ENCODE measurements around the gene LAIR1. TPM values are rescaled to one million over a fixed set of nuclear protein-coding genes. Genes with fewer than 3 reads are reported as not detected.

The LAIR1 gene
- polyA plus RNA-seq, 3 donors: 48.0 to 202 (median 73.8) TPM

GRCh38 chr19:54332149-54332548 is 32.6 kb downstream of the LAIR1 start:
- Histone ChIP-seq H3K4me3 (replicated peaks in 1 of 3; ENCODE audit: low read depth in 2 of 3, low read length in 3 of 3) (no peak overlapping the region), H2AFZ (ENCODE audit: insufficient read depth, low read depth, low read length, poor library complexity, severe bottlenecking) (no peak overlapping the region), H3K4me1 (ENCODE audit: control insufficient read depth in 1 of 2, insufficient read depth in 2 of 2, low read length in 2 of 2) (peaks cover 10 to 19% of the 10 kb centered on the region in 2 donors), H3K9ac (ENCODE audit: insufficient read depth, low read length, poor library complexity, severe bottlenecking) (no peak overlapping the region), H3K79me2 (ENCODE audit: insufficient read depth, low read length) (no peaks in the 10 kb centered on the region), H3K27me3 (ENCODE audit: control insufficient read depth in 2 of 2, insufficient read depth in 2 of 2, low read length in 2 of 2) (no peaks in the 10 kb centered on the region), H3K36me3 (replicated peaks in 1 of 2; ENCODE audit: control insufficient read depth in 1 of 2, insufficient read depth in 2 of 2, low read length in 2 of 2) (no peaks in the 10 kb centered on the region), H3K9me3 (replicated peaks in 1 of 2; ENCODE audit: control insufficient read depth in 1 of 2, insufficient read depth in 1 of 2, low read length in 2 of 2) (no peaks in the 10 kb centered on the region), H3K4me2 (replicated peaks; ENCODE audit: extremely low read depth, low read length, poor library complexity, severe bottlenecking) (no peak overlapping the region), H3K27ac (ENCODE audit: low read depth in 1 of 2, low read length in 2 of 2) (no peak overlapping the region), H4K20me1 (ENCODE audit: insufficient read depth, low read length) (no peaks in the 10 kb centered on the region)
- Mint-ChIP-seq H3K27ac (no peak overlapping the region), H3K9me3 (no peaks in the 10 kb centered on the region), H3K27me3 (ENCODE audit: low read depth in 3 of 3) (peaks cover 0 to 5% (median 1%) of the 10 kb centered on the region in 3 donors), H3K36me3 (no peaks in the 10 kb centered on the region), H3K4me3 (no peak overlapping the region), H3K4me1 (peaks cover 28% of the 10 kb centered on the region)
- 97% methylated on average over 5 of the region's 7 CpGs for WGBS (ENCODE audit: insufficient coverage)
- DNase-seq: no peak
- TF ChIP-seq, protein P1, sequence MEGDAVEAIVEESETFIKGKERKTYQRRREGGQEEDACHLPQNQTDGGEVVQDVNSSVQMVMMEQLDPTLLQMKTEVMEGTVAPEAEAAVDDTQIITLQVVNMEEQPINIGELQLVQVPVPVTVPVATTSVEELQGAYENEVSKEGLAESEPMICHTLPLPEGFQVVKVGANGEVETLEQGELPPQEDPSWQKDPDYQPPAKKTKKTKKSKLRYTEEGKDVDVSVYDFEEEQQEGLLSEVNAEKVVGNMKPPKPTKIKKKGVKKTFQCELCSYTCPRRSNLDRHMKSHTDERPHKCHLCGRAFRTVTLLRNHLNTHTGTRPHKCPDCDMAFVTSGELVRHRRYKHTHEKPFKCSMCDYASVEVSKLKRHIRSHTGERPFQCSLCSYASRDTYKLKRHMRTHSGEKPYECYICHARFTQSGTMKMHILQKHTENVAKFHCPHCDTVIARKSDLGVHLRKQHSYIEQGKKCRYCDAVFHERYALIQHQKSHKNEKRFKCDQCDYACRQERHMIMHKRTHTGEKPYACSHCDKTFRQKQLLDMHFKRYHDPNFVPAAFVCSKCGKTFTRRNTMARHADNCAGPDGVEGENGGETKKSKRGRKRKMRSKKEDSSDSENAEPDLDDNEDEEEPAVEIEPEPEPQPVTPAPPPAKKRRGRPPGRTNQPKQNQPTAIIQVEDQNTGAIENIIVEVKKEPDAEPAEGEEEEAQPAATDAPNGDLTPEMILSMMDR (IDR thresholded peaks at IDR 0.05): no peak
- intact Hi-C loops (cut with micrococcal nuclease): loop anchor here in 1 of 2 donors (10.0 kb wide), 1 partner anchor 47 kb away; the partner anchor contains the start of gene LILRB2

GRCh38 chr19:54331626-54332025 is 33.1 kb downstream of the LAIR1 start:
- Histone ChIP-seq H2AFZ (ENCODE audit: insufficient read depth, low read depth, low read length, poor library complexity, severe bottlenecking) (no peak overlapping the region), H3K27ac (ENCODE audit: low read depth in 1 of 2, low read length in 2 of 2) (no peak overlapping the region), H3K4me3 (replicated peaks in 1 of 3; ENCODE audit: low read depth in 2 of 3, low read length in 3 of 3) (no peak overlapping the region), H3K27me3 (ENCODE audit: control insufficient read depth in 2 of 2, insufficient read depth in 2 of 2, low read length in 2 of 2) (no peaks in the 10 kb centered on the region), H3K36me3 (replicated peaks in 1 of 2; ENCODE audit: control insufficient read depth in 1 of 2, insufficient read depth in 2 of 2, low read length in 2 of 2) (no peaks in the 10 kb centered on the region), H3K9ac (ENCODE audit: insufficient read depth, low read length, poor library complexity, severe bottlenecking) (no peak overlapping the region), H3K9me3 (replicated peaks in 1 of 2; ENCODE audit: control insufficient read depth in 1 of 2, insufficient read depth in 1 of 2, low read length in 2 of 2) (no peaks in the 10 kb centered on the region), H3K4me2 (replicated peaks; ENCODE audit: extremely low read depth, low read length, poor library complexity, severe bottlenecking) (no peak overlapping the region), H3K79me2 (ENCODE audit: insufficient read depth, low read length) (no peaks in the 10 kb centered on the region), H4K20me1 (ENCODE audit: insufficient read depth, low read length) (no peaks in the 10 kb centered on the region), H3K4me1 (ENCODE audit: control insufficient read depth in 1 of 2, insufficient read depth in 2 of 2, low read length in 2 of 2) (peaks cover 14 to 23% of the 10 kb centered on the region in 2 donors)
- Mint-ChIP-seq H3K27me3 (ENCODE audit: low read depth in 3 of 3) (peaks cover 0 to 7% (median 1%) of the 10 kb centered on the region in 3 donors), H3K36me3 (no peaks in the 10 kb centered on the region), H3K4me3 (no peak overlapping the region), H3K27ac (no peak overlapping the region), H3K9me3 (no peaks in the 10 kb centered on the region), H3K4me1 (peaks cover 29% of the 10 kb centered on the region)
- TF ChIP-seq, protein P1 (IDR thresholded peaks at IDR 0.05): no peak
- WGBS (ENCODE audit: insufficient coverage): 89% methylated on average over 2 of the region's 7 CpGs
- no peak for DNase-seq
- intact Hi-C loops (cut with micrococcal nuclease): loop anchor here in 1 of 2 donors (10.0 kb wide), 1 partner anchor 47 kb away; the partner anchor contains the start of gene LILRB2
